Measurements from ENCODE around the gene ANKLE2.

DNA sequence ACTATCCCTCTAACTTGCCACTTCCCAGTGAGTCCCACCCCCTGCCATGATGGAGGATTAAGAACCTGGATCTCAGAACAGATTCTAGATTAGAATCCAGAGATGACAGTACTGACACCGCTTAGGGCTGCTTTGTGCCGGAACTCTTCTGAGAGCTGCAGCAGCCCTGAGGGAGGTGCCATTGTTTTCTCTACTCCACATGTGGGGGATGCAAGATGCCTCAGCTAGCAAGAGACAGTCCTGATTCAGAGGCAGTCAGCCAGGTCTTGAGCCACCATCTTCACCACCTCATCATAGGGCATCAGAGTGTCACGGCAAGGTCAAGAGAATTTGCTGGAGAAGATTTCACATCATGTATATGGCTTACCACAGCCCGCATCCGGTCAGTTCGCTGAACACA is 54.4 kb downstream of the ANKLE2 start:
- TF ChIP-seq, protein P1, sequence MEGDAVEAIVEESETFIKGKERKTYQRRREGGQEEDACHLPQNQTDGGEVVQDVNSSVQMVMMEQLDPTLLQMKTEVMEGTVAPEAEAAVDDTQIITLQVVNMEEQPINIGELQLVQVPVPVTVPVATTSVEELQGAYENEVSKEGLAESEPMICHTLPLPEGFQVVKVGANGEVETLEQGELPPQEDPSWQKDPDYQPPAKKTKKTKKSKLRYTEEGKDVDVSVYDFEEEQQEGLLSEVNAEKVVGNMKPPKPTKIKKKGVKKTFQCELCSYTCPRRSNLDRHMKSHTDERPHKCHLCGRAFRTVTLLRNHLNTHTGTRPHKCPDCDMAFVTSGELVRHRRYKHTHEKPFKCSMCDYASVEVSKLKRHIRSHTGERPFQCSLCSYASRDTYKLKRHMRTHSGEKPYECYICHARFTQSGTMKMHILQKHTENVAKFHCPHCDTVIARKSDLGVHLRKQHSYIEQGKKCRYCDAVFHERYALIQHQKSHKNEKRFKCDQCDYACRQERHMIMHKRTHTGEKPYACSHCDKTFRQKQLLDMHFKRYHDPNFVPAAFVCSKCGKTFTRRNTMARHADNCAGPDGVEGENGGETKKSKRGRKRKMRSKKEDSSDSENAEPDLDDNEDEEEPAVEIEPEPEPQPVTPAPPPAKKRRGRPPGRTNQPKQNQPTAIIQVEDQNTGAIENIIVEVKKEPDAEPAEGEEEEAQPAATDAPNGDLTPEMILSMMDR (IDR thresholded peaks at IDR 0.05; ENCODE audit: insufficient read depth, low read length, poor library complexity, severe bottlenecking) = no peak
- TF ChIP-seq EZH2phosphoT487 (conservative IDR thresholded peaks at IDR 0.05; ENCODE audit: low read length) = no peak

All from SU-DHL-6 (cell line).